ENCODE results near the gene SEC23IP.

DNA sequence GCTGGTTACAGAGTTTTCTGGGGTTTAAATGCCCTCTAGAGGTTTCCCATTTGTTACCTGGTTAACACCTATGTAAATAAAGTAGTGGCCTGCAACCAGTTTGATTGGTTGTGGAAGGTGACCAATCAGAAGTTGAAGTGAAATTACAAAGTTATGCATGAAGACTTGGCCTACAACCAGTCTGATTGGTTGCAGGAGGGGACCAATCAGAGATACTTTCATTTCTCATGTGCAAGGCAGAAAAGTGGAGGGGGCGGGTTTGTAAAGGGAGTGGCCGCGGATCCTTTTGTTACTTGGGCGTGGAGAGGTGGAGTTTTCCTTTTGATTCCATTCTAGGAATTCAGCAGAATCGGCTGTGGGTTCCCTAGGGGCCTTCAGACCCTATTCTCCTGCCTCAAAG is 80.8 kb downstream of the SEC23IP start:
- no peak for TF ChIP-seq CTCF (optimal IDR thresholded peaks at IDR 0.05 in 1 of 3, IDR thresholded peaks at IDR 0.05 in 1 of 3, conservative IDR thresholded peaks at IDR 0.05 in 1 of 3; ENCODE audit: extremely low read depth in 1 of 3, insufficient read depth in 2 of 3, low read length in 3 of 3)
- TF ChIP-seq EZH2 (IDR thresholded peaks at IDR 0.05; ENCODE audit: low read length): no peak

Measured in keratinocyte (primary cell).